T-helper 17 cell (primary cell): Measurements from ENCODE around the gene KCNJ12. TPM values are rescaled to one million over a fixed set of nuclear protein-coding genes. Genes with fewer than 3 reads are reported as not detected.
"Not testable (repeated sequence)": the region's sequence is repeated elsewhere in the genome, so short reads cannot be mapped to it uniquely, and the experiment has no call there.

Experiments used
- ATAC-seq: fragments of 150-1000 bp; cut with Tn5 transposase; 2 replicates; pipeline ENCODE4 v1.10.0; 2021; ENCODE audit warnings: mild to moderate bottlenecking, moderate library complexity
- DNase-seq, 3 donors: peaks; one replicate each; pipeline versions ENCODE4 v3.0.0 to v3.0.0-alpha.2; 2020 to 2021
- H3K9me3 ChIP-seq: one replicate; pipeline ENCODE4 v1.7.0; 2013; ENCODE audit warnings: low read length, mild to moderate bottlenecking; ENCODE audit not compliant: control insufficient read depth, poor library complexity, severe bottlenecking
- H3K27ac Mint-ChIP-seq: one replicate; pipeline ENCODE4 v1.8.0; 2022; ENCODE audit warnings: mild to moderate bottlenecking, moderate library complexity, mixed read lengths
- H3K27me3 Mint-ChIP-seq: one replicate; pipeline ENCODE4 v1.8.0; 2022; ENCODE audit warnings: mixed read lengths
- H3K36me3 Mint-ChIP-seq: one replicate; pipeline ENCODE4 v1.8.0; 2022; ENCODE audit warnings: low read depth, mixed read lengths
- H3K4me1 Mint-ChIP-seq: one replicate; pipeline ENCODE4 v1.8.0; 2022; ENCODE audit warnings: mild to moderate bottlenecking, mixed read lengths
- H3K4me3 Mint-ChIP-seq: one replicate; pipeline ENCODE4 v1.8.0; 2022; ENCODE audit warnings: mild to moderate bottlenecking, moderate library complexity, mixed read lengths
- total RNA-seq, 4 donors: library from RNA in 2 of 4; stranded (reverse) in 2 of 4; gene quantifications; one replicate each; pipeline ENCODE4 v1.2.3 and lab custom pipeline; 2022 to 2026

The KCNJ12 gene
- total RNA-seq, 2 donors from 2014 or later: 0.12 TPM; not detected in 1

- ATAC-seq, DNase-seq, H3K36me3 Mint-ChIP-seq, H3K4me3 Mint-ChIP-seq, H3K27me3 Mint-ChIP-seq, H3K9me3 ChIP-seq, H3K27ac Mint-ChIP-seq: not testable (repeated sequence)
- H3K4me1 Mint-ChIP-seq: peaks cover 17% of the 10 kb centered on the region
Observed at GRCh38 chr17:21456449-21456848, 80.3 kb downstream of the KCNJ12 start.

DNA sequence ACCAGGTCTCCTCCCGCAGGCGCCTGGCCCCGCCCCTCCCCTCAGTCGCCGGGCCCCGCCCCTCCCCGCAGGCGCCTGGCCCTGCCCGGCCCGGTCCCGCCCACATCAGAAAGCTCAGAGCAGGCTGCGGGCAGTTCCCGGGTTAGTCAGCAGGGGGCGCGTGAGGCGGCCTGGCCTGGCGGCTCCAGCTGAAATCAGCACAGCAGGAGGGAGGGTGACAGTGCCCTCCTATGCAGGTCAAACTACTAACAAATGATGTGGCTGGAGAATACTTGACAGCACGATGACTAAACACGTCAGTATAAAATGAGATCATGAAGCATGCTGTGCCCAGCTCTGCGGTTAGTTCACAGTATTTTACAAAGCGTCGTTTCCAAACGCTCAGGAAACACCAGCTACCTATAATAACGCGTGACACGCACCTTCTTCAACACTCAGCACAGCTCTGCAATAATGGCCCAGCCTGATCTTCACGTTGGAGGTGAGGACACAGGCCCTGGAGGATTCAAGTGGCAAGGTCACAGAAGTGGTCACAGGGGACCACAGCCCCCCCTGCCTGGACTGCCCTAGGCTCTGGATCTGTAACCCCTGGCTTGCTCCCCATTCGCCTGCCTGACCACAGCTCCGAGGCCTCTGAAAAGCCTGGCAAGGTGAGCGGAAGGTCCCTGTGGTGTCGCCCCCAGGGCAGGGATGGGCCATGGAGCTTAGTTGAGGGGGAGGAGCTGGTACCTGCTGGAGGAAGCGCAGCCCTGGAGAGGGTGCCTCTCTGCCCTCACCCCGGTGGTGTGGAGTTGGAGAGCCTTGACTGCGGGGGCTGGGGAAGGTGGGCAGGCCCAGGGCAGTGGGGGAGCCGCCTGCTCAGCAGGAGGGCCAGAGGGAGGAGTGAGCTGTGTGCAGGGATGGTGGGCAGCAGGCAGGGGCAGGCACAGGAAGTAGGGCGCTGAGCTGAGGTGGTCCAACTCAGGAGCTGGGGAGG lies 81.2 kb downstream of the KCNJ12 start:
- Mint-ChIP-seq H3K4me1 (peaks cover 17% of the 10 kb centered on the region), H3K4me3 (peak overlapping the region; percentile 19), H3K36me3 (no peaks in the 10 kb centered on the region), H3K27ac (no peak overlapping the region), H3K27me3 (peaks cover 8% of the 10 kb centered on the region)
- DNase-seq: peak; percentile 79 to 96 (median 86)
- H3K9me3 ChIP-seq: no peaks in the 10 kb centered on the region
- peak; percentile 95 for ATAC-seq

DNA sequence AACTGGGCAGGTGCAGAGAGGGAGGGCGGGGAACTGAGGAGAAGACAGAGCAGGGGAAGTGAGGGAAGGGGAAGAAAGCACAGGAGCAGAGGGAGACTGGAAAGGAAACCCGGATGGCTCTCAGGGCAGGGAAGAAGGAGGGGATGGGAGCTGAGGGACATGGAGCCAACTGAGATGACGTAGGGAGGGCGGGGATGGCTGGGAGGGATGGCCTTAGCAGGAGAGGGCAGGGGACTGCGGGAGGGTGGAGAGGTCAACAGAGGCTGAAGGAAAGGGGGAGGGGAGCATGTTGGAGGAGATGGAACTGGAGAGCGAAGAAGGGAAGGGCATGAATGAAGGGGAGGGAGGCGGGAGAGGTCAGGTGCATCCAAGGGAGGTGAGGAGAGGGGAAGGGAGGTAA lies 81.9 kb downstream of the KCNJ12 start:
- Mint-ChIP-seq H3K36me3 (no peaks in the 10 kb centered on the region), H3K4me3 (no peak overlapping the region), H3K27me3 (peaks cover 15% of the 10 kb centered on the region), H3K4me1 (peaks cover 15% of the 10 kb centered on the region), H3K27ac (no peak overlapping the region)
- ATAC-seq: no peak
- no peaks in the 10 kb centered on the region for H3K9me3 ChIP-seq
- DNase-seq: no peak

DNA sequence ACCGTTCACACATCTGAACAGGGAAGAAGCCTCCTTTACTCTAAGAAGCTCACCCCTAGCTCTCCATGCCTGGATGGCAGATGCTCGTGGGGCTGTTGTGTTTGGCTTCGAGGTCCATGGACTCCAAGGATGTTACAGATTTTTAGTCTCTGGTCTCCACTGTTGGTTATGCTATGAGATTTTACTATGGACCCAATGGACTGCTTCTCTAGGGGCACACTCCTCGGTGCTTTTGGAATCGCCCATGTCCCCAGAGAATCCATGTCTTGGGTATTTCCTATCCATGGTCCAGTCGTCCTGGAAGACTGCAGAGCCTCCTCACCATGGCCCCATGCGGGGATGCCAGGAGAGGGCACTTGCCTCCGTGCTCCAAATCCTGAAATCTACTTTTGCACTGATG lies 83.4 kb downstream of the KCNJ12 start:
- Mint-ChIP-seq H3K4me3 (no peak overlapping the region), H3K4me1 (peaks cover 22% of the 10 kb centered on the region), H3K36me3 (peaks cover 2% of the 10 kb centered on the region), H3K27ac (no peak overlapping the region), H3K27me3 (peaks cover 18% of the 10 kb centered on the region)
- no peaks in the 10 kb centered on the region for H3K9me3 ChIP-seq
- DNase-seq (no peak), ATAC-seq (no peak)

DNA sequence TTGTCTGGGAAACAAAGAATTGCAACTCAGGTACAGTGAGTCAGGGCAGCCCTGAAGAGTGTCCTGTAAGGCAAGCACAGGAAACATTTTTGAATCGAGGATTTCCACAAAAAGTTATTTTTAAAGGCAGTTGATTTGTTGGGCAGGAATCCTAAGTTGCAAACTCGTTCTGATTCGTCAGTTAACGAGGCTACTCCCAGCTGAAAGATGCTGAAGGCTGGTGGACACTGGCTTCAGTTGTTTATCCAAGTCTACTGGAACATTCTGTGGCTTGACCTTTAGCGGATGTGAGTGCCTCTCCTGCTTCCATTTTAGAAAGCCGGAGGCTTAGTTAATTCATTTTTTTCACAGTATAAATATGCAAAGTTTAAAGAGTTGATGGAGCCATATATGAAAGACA lies 84.2 kb downstream of the KCNJ12 start:
- Mint-ChIP-seq H3K4me3 (no peak overlapping the region), H3K4me1 (peaks cover 21% of the 10 kb centered on the region), H3K27me3 (peaks cover 21% of the 10 kb centered on the region), H3K36me3 (peaks cover 2% of the 10 kb centered on the region), H3K27ac (no peak overlapping the region)
- DNase-seq (no peak), ATAC-seq (no peak)
- no peaks in the 10 kb centered on the region for H3K9me3 ChIP-seq

- Mint-ChIP-seq H3K27me3 (peaks cover 30% of the 10 kb centered on the region), H3K4me1 (peaks cover 13% of the 10 kb centered on the region), H3K27ac (no peak overlapping the region), H3K36me3 (peaks cover 2% of the 10 kb centered on the region), H3K4me3 (no peak overlapping the region)
- ATAC-seq: no peak
- no peaks in the 10 kb centered on the region for H3K9me3 ChIP-seq
- no peak for DNase-seq
Observed at GRCh38 chr17:21462237-21462636, 86.1 kb downstream of the KCNJ12 start.

DNA sequence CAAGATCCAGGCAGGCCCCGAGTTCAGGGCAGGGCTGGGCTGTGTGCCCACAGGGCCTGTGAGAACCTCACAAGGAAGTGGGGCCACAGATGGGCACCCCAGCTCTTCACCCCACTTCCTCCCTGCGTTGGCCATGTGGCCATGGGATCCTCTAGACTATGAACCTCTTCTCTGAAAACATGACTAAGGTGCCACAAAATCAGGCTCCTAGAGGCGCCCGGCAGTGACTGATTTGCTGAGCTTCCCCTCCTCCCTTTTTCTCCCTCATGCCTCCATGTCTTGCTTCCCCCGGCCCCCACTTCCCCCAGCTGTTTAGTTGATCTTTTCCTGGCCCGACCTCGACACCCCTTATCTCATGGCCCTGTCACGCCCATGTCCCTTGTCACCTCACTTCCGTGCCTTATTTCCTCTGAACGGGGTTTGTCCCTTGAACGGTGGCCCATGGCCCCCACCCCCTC lies 87.1 kb downstream of the KCNJ12 start:
- Mint-ChIP-seq H3K4me1 (peaks cover 9% of the 10 kb centered on the region), H3K36me3 (peaks cover 2% of the 10 kb centered on the region), H3K4me3 (no peak overlapping the region), H3K27me3 (peaks cover 32% of the 10 kb centered on the region), H3K27ac (no peak overlapping the region)
- DNase-seq (no peak), ATAC-seq (peak; percentile 18)
- H3K9me3 ChIP-seq: no peaks in the 10 kb centered on the region

DNA sequence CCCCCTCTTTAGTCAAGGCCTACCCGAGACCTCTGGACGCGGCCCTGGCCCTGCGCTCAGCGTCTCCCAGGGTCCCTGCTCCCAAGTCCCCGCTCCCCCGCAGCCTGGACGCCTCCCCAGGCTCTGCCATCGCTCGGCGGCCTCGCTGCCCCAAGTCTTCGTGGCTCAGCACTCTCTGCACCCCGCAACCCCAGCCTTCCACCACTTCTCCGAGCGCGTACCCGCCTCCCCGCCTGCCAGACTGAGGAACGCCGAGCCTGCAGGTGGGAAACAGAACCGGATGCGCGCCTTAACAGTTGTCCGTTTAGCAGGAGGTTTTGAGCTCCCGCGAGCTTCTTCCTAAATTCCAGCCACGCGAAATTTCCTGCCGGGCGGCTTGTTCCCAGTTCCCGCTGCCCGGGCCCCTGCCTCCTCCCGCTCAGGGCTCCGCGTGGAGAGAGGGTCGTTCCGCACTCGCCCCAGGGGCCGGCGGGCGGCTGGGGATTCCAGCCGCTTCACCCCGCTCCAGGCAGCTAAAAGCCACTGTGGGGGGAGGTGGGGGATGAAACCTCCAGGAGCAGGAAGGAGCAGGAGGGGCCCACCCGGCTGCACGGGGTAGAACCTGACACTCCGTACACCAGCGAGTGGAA lies 87.7 kb downstream of the KCNJ12 start:
- H3K27me3 Mint-ChIP-seq: peaks cover 32% of the 10 kb centered on the region
- H3K27ac Mint-ChIP-seq: no peak overlapping the region
- H3K36me3 Mint-ChIP-seq: peaks cover 2% of the 10 kb centered on the region
- DNase-seq (no peak), ATAC-seq (no peak)
- peak overlapping the region; percentile 60 for H3K4me3 Mint-ChIP-seq
- H3K4me1 Mint-ChIP-seq: peaks cover 9% of the 10 kb centered on the region
- no peaks in the 10 kb centered on the region for H3K9me3 ChIP-seq

GRCh38 chr17:21464611-21465021 lies 88.5 kb downstream of the KCNJ12 start:
- no peak for ATAC-seq
- peaks cover 2% of the 10 kb centered on the region for H3K36me3 Mint-ChIP-seq
- H3K9me3 ChIP-seq: no peaks in the 10 kb centered on the region
- H3K4me3 Mint-ChIP-seq: peak overlapping the region; percentile 60
- peaks cover 32% of the 10 kb centered on the region for H3K27me3 Mint-ChIP-seq
- peaks cover 9% of the 10 kb centered on the region for H3K4me1 Mint-ChIP-seq
- H3K27ac Mint-ChIP-seq: no peak overlapping the region
- DNase-seq: no peak

DNA sequence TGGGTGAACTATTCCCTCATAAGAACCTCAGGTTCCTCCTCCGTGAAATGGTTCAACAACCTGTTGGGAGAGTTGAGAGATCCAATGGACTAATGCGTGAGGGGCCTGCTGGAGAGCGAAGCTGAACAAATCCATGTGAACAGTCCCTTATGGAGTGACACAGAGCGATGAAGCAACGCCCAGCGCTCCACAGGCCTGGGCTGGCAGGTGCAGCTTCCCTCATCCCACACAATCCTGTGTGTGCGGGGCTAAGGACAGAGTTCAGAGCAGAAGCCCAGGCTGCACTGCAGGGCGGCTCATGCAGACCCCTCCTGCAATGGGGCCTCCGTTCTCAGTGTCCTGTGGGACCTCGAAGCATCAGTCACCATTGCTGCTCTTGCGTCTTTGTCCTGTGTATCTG lies 90.4 kb downstream of the KCNJ12 start:
- peaks cover 2% of the 10 kb centered on the region for H3K36me3 Mint-ChIP-seq
- H3K4me3 Mint-ChIP-seq: no peak overlapping the region
- H3K27ac Mint-ChIP-seq: no peak overlapping the region
- H3K4me1 Mint-ChIP-seq: peaks cover 9% of the 10 kb centered on the region
- peaks cover 32% of the 10 kb centered on the region for H3K27me3 Mint-ChIP-seq
- H3K9me3 ChIP-seq: no peaks in the 10 kb centered on the region
- DNase-seq (no peak), ATAC-seq (no peak)

DNA sequence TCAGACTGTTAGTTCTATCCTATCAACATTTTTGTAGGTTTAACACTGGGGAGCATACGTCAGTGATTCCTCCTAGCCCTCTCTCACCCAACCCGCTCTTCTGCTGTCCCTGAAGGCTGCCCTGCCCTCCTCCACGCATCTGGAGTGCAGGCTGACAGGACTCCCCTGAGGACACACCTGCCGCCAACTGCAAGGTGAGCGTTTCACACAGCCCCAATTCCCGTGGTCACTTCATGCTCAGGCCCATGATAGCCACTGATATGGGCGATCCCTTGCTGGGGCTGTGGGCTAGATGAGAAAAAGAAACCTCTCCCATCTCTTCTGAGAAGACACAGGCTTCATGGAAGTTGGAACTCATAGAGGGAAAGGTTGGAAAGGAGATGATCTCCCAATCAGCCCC lies 91.0 kb downstream of the KCNJ12 start:
- DNase-seq: no peak
- peaks cover 36% of the 10 kb centered on the region for H3K27me3 Mint-ChIP-seq
- H3K36me3 Mint-ChIP-seq: peaks cover 2% of the 10 kb centered on the region
- no peak for ATAC-seq
- H3K9me3 ChIP-seq: no peaks in the 10 kb centered on the region
- H3K4me1 Mint-ChIP-seq: peaks cover 9% of the 10 kb centered on the region
- H3K27ac Mint-ChIP-seq: no peak overlapping the region
- H3K4me3 Mint-ChIP-seq: no peak overlapping the region

DNA sequence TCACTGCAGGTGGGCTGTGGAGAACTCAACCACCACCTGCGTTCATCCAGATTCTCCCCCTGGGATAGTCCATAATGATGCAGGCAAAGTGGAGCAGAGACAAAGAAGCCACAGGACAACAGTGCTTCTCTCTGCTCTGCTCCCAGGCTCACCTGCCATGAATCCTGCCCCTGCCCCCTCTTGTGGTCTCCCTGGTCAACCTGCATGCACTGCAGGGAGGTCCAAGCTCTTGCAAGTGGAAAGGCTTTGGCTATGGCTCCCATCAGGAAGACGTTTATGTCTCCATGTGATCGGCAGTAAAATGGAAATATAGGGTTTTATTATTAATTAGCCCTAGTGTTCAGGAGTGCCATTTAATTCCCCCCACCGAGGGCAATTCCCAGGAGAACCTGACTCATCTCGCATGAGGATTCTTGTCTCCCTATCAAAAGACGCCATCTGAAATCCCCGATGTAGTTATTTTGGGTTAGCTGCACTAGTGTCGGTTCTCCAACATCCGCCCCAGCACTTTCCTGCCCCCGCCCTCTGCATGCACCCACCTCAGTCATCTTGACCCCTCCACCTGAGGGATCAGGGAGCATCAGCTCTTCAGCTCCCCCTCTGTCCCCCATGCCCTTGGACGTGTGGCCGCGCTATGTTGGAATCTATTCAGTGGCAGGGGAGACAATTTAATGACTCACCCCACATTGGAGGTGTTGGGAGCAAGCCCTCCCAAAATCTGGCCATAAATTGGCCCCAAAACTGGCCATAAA lies 91.8 kb downstream of the KCNJ12 start:
- H3K9me3 ChIP-seq: no peaks in the 10 kb centered on the region
- H3K4me3 Mint-ChIP-seq: no peak overlapping the region
- DNase-seq (no peak), ATAC-seq (no peak)
- H3K27me3 Mint-ChIP-seq: peaks cover 33% of the 10 kb centered on the region
- H3K27ac Mint-ChIP-seq: no peak overlapping the region
- peaks cover 9% of the 10 kb centered on the region for H3K4me1 Mint-ChIP-seq
- peaks cover 2% of the 10 kb centered on the region for H3K36me3 Mint-ChIP-seq
